Stimulated activated CD4-positive, alpha-beta T cell treated with anti-CD3 and anti-CD28 coated beads, Interleukin-15, amount 100 ng/mL, for 48 hours (primary cell): Measurements from ENCODE around the gene RND3.

Experiments
- DNase-seq, 2 donors: peaks; one replicate each; pipeline ENCODE4 v3.0.0-alpha.2; 2020; ENCODE audit warnings: low read depth in 2 of 2

The RND3 gene

DNA sequence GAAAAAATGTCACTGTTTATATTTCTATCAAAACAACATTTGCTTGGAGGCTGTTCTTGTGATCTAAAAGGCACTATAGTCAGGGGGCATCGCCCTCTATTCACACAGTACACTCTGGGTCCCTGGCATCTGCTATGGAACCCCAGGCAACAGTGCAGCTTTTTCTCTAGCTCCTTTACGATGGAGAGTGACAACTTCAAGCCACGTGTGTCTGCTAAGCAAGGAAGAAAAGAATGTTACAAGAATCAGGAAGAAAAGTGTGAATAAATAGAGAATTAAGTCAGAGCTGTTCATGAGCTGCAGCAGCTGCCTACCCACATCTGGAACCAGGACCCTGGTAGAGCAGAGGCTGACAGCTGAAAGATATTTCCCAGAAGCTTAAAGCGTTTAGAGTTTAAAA is 11.2 kb downstream of the RND3 start:
- no peak for DNase-seq

DNA sequence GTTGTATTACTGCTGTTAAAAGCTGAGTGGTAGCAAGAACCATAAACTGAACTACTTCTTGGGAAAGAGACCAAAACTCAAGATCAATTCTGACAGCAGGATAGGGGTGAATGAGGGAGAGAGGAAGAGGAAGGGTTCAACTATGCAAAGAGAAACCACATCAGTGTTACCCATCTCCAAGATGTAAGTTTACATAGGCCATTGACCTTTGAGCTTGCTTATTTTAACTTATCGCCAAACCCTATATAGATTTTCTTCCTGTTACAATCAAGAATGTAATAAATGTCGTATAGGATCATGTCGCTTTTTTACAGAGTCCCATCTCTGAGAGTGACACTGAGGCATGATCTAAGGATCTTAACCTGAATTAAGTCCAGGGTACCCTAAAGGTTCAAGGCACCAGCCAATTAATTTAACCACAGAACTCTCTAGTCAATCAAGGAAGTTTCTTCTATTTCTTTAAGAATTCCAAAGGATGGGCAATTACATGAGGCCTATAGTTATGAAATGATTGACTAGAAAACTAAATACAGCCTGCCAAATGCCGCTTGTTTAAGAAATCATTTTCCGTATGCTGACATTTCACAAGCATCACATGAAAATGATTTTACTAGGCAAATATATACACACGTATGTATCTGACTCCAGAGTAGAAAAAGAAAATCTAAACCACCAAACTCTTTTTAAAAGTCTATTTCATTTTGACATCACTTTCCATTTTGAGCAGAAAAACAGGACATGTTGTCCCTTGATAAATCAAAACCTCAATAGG is 11.8 kb downstream of the RND3 start:
- no peak for DNase-seq

DNA sequence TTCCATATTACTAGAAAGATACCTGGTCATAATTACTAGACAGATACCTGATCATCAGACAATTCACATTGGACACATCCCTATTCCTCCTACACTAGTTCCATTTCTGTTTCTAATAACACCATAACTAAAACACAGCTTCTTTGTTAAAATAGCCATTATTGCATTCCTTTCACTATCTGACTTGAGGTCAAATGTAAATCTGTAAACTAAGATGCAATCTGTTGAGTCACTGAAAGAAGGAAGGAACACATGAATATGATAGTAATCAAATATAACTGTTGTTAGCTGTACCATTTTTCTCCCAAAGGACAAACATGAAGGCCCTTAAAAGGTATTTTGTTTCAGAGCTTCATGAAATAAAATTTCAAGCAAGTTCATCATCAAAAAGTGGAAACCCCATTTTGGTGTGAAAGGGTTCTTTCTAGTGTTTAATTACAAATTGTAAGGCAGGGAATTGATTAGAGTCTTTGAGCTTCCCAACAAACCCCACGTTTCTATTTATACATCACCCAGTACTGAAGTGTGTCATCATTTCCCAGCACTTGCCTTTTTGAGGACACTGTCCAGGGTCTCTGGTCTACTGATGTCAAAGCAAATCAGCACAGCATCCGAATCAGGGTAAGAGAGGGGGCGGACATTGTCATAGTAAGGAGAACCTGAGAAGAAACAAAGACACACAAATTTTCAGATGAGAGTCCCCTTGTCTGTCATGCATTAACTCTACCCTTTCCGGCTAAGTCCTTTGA is 13.0 kb downstream of the RND3 start:
- DNase-seq = no peak

DNA sequence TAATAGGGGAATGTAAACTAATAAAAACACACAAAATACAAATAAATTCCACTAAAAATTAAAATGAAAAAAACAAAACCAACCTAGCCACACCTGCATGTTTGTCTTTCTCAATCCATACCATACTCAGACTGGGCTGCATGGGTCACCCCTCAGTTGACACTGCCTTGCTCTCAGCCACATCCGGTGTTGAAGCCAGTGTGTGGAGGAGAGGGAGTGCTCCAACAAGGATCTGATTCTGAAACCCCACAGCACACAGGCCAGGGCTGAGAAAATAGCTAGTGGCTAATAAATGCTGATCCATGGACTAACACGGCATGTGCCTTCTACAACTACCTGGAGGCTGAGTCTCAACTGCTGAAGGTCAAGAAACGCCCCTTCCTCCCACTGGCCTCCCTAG is 13.7 kb downstream of the RND3 start:
- no peak for DNase-seq

DNA sequence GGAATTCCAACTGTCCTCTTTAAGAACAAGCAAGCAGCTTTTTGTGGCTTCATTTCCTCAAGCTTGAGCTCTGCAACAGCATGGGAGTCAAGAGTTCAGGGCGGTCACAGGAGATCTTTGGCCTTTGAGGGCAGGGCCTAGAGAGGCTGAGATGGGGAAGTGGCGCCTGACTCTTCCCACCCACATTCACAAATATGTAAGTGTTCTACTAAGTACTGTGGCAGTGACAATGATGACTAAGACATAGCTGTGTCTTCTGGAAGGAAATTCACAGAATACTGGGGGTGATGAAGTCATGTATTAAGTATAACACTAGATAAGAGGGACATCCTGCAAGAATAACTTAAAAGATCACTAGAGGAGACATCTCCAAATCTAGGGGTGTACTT is 15.0 kb downstream of the RND3 start:
- DNase-seq = no peak

DNA sequence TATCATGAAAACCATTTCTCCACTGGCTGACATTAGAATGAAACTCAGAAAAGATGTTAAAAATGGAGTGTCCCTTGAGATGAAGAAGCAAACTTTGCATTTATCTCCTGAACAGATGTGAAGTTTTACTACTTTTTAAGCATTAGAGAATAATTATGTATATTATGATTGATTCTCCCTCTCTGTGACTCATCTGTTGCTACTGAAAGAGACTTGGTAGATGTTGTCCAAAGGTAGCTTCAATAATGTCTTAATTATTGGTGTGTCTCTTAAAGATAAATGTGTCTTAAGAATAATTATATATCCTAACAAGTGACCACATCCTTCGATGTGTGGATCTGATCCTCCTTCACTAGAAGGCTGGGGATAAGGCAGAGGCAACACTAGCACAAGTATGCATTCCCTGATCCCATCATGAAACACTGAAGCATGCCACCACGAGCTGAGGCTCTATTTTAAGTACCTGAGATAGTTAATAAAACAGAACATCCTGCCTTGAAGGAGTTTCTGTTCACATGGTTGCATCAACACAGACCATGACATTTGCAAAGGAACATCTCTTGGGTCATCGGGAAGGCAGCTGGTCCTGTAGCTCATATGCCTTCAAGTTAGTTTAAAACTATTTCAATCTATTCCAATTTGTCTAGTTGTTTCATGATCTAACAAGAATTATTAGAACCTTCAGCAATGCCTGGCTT is 15.5 kb downstream of the RND3 start:
- no peak for DNase-seq

DNA sequence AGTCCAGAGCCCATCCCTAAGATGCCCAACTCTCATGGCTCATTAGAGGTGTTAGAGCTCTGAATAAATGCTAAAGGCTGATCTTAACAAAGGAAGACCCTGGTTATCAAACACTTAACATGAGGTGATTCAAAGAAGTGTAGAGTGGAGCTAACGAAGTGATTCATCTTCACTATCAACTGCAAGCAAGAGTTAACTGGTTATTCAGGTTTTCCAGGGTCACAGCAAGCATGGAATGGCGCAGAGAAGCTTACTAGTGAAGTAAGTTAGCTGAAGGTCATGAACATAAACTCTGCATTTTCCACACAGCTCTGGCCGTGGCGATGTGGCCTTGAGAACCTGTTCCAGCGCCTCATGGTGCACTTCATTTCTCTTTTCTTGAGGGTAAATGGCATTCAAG is 17.0 kb downstream of the RND3 start:
- no peak for DNase-seq

DNA sequence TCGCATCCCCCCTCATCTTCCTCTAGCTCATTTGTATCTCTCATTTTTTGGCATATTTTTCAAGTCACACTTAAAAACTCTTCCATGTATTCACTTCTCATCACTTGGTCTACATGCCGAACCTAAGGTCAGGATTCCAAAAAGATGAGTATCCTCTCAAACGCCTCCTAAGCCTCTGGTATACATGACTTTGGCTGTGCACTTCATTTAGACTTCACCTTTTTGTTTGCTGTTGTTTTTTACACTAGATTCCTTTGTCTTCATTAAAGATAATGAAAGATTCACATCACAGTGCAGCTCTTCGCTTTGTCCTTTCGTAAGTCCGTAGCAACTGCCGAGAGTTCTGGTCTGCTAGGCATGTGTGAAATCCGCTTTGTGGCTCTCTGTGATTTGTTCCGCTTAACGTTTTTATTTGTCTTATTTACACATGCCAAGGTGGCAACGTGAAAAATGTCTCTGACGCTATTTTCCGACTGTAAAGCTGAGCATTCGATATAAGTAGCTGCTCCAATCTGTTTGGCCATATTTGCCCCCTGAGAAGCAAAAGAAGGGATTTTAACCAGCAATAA is 17.7 kb downstream of the RND3 start:
- DNase-seq = no peak

DNA sequence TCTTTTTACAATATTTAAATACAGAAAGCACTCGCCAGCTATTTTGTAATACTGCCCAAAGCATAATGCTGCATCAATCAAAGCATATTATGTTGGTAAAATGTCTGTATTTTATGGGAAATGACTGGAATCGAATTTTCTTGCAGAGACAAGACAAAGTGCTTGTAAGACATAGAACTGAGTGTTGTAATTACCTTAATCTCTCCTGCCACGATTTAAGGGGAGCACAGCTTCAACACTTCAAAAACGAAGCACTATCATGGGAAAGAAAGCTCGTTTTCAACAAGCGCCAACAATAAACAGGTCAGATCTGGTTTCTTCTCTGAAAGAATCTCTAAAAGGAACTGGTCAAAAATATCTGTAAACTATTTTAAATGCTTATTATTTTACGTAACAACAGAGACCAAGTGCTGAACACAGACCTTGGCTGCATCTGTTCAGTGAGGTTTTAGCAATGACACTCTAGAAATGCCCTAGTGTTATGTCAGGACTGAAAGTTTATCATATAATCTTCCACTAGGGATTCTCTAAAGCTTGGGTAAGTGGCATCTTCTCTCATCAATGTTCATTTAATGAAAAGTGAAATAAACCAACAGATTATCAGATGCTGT is 19.0 kb downstream of the RND3 start:
- no peak for DNase-seq

DNA sequence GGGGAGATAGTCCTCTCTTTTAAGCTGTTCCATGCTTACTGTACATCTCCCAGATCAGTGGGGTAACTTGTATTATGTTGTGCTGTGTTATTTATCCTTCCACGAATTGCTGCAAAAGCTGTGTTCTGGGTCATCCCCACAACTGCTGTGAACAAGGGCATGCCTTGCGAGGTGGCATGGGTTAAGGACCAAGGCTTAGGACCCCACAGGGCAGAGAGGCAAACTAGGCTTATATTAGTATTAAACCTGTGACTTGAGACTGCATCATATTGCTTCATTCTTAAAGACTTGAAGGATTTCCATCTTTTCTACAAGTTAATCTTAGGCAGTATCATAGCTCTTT is 19.9 kb downstream of the RND3 start:
- no peak for DNase-seq

DNA sequence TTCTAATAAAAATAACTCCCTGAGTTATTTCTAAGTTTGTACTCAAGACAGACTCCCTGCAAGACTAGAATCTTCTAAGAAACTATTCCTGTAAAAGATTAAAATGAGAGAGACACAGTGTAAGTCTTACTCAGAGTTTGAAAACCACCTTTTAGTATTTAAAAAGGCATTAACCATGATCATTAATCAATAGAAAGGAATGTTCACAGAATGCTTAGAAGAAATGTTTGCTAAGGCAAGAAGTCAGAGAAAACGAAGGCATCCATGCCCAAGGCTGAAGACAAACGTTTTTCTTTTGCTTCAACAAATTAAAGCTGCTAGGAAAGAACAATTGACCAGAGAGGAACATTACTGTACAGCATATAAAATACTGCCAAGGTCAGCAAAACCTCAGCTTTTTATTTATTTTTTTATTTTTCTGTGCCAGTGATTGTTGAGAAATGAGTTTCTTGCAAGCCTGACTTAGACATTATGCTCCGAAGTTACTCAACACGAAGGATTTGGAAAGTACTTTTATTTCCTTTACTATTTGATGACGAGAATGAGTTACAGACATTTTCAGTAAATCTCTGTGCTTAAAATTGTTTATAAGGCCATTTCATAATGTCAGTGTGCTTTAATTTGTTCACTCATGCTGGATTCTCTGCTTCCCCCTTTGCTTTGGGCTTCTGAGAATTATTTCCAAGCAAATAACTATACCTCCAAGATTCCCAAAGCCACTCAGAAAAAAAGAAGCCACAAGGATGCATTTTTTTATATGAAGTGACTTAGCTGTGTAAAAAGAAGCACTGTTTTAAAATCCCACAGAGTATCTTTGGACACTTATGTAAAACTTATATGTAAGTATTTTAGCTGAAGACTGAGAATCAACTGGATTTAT is 20.5 kb downstream of the RND3 start:
- DNase-seq = no peak

DNA sequence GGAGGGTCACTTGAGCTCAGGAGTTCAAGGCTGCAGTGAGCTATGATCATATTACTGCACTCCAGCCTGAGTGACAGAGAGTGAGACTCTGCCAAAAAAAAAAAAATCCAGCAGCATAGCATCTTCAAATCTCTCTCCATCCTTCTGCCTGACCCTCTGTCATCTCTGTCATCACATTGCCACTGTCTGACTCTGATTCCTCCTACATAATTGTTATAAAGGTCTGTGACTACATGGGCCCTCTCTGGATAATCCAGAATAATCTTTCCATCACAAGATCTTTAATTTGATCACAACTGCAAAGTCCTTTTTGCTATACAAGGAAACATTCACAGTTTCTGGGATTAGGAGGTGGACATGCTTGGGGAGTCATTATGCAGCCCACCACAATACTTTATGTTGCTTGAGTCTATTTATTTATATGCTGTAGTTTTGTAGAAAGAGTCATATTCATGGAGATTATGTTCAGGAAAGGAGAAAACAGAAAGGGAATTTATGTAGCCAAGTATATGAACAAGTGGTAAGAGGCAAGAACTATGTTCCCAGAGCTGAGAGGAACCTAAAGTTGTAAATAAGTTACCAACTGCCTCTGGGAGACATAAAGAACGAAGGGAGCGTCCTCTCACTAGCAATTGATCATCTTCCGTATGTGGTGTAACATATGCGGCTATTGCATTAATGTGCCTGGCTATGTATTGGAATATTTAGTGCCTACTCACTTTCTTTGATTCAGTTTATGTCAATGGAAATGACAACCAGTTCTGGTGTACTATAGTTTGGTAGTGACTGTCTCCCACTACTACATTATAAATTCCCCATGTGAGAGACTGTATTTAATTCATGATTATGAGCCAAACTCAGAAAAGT is 21.5 kb downstream of the RND3 start:
- DNase-seq = no peak

DNA sequence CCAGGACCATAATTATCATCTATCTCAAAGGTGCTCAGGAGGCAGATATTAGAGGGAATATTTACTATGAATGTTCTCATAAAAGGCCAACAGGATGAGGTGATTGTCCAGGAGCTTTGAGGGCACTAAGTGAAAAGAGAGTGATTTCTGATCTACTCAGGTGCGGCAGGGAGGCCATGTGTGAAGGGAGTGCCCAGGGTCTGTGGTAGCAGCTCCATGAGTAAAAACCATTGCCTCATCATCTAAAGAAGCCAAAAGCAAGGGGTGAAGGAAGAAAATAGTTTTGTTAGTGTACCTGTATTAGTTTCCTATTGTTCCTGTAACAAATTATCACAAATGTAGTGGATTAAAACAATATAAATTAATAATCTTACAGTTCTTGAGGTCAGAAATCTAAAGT is 22.5 kb downstream of the RND3 start:
- DNase-seq = no peak

DNA sequence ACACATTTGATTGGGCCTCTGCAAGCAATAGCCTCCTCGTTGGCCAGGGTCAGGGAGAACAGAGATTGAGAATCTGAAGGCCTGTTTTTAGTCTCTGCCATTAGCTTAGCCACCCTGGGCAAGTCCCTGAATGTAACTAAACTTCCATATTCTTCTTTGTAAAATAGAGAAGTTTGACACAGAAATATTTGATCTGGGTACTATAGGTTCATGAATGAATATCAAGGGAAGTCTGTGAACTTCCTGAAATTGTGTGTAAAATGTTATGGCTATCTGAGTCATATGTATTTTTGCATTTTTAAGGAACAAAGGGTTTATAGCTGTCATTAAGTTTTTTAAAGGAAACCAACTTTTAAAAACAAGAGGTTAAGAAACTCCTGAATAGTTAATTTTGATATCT is 23.2 kb downstream of the RND3 start:
- no peak for DNase-seq

DNA sequence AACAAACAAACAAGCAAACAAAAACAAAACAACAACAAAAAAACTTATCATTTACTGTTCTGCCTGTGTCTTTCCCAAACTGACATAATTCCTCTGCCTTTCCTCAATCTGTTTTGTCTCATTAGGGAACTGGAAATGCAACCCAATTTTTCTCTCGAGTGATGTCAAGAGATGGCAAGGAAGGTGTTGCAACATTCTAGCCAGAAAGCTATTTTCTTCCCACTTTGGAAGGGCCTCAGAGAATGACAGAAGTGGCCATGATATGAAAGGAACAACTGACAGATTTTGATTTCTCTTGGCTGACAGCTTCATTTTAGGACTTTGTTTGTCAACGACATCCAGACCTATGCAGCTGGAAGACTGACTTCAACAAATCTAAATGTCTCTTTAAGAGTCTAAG is 24.7 kb downstream of the RND3 start:
- no peak for DNase-seq

DNA sequence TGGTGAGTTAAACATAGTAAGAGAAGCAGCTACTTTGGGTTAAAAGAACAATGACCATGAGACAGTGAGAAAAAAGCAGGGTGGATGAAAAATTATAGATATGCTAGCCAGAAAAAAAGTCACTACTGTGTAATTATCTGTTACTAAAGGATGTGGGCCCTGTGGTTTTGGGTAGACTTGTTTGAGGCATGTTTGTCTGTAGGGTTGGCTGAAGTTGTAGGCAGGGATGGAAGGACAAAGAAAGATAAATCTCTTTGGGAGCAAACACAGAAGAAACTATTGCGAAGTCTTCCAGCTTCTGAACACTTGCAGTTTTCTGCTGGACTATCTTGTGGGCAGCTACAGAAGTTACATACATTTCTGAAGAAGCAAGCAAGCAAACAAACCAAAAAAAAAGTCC is 28.2 kb downstream of the RND3 start:
- no peak for DNase-seq

DNA sequence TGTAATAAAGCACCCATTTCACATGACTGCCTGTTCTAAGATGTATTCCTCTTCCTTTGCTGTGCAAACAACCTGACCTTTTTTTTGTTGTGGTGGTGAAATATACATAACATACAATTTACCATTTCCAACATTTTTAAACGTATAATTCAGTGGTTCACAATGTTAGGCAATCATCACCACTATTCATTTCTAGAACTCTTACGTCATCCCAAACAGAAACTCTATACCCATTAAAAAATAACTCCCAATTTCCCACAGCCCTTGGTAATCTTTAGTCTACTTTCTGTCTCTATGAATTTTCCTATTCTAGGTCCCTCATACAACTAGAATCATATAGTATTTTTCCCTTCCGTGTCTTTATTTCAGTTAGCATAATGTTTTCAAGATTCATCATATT is 36.7 kb downstream of the RND3 start:
- DNase-seq = no peak

DNA sequence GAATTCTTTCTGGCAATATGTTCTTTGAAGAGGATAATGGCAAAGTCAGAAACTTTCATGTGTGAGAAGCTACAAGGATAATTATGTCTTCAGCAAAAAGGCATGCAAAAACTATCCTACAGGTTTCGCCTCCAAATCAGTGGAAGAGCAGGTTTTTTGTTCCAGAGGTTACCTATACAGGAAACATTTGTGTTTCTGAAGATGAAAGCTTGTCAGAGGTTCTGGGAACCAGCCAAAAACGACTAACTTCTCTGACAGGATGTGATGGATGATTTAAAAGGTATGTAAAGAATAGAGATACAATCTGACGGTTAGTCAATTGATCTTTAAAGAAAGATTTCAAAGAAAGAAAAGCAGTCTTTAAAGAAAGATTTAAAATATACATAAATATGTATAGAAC is 37.6 kb downstream of the RND3 start:
- no peak for DNase-seq

DNA sequence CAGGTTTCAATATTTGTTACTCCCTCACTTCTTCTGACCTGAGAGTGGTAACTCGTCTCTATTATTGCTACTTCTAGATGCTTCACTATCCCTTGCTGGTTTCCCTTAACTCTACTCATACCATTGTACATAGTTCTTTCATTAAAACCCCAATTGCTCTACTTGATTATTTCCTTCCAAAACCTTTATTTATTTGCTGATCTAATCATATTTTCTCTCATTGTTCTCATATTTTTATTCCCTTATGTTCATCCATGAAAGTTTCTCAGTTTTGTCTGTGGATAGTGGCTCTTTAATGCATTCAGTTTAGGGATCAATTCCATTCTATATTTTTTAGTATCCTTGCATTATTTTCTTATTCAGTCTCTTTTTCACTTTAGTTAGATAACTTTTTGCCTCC is 42.1 kb downstream of the RND3 start:
- no peak for DNase-seq

DNA sequence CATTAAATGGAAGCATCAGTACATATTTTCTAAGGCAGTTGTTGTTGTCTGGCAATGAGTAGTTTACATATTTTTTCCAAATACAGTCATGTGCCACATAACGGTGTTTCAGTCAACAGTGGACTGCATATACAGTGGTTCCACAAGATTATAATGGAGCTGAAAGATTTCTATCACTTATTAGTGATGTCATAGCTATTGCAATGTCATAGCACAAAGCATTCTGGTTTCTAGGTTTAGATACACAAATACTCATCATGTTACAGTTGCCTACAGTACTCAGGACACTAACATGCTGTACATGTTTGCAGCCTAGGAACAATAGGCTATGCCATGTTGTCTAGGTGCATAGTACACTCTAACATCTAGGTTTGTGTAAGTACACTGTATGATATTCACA is 45.0 kb downstream of the RND3 start:
- no peak for DNase-seq
